ENCODE measurements around the gene TFB1M.
A peak's percentile ranks its signal among the peaks of the same experiment; 100 is the strongest.
"Not testable (repeated sequence)": the region's sequence is repeated elsewhere in the genome, so short reads cannot be mapped to it uniquely, and the experiment has no call there.

Gene TFB1M

DNA sequence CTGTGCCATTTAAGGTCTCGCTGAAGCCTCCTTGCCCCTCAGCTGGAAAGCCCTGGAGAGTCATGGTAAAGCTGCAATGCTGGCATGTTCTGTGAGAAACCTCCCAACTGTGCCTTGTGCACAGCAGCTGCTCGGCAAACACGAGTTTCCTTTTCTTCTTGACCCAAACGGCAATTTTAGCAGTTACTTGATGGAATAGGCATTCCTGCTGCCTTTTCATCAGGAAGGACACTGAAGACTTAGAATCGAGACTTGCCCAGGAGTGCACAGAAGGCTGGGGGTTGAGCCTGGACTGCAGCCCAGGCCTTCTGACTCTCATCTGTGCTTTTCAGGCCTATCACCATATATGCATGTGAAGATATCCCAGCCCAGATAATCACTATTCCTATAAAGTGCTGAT lies 79.2 kb downstream of the TFB1M start:
- DNase-seq (ENCODE audit: low spot score) = no peak

DNA sequence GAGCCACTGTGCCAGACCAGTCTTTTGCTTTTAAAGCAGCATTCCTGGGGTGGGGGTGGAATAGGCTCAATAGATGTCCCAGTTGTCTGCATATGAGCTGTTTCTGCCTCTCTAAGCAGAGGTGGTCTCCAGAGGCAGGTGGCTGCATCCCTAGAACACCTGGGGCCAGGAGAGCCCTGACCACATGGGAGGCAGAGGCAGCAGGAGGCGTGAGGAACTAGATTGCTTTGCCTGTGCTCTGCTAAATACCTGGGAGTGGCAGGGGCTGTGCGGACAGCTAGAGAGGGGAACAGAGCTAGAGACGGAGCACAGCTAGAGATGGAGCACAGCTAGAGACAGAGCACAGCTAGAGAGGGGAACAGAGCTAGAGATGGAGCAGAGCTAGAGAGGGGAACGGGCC lies 79.6 kb downstream of the TFB1M start:
- no peak for DNase-seq (ENCODE audit: low spot score)

DNA sequence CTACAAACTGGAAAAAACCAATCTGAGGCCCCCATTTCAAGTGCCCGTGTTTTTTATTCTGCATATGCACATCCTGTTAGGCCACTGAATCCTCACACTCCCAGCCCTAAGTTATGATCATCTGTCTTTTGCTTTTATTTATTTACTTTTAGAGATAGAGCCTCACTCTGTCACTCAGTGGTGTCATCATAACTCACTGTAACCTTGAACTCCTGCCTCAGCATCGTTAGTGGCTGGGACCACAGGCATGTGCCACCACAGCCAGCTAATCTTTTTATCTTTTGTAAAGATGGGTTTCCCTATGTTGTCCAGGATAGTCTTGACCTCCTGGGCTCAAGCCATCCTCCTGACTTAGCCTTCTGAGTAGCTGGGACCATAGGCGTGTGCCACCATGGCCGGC lies 80.1 kb downstream of the TFB1M start:
- DNase-seq (ENCODE audit: low spot score) = no peak

DNA sequence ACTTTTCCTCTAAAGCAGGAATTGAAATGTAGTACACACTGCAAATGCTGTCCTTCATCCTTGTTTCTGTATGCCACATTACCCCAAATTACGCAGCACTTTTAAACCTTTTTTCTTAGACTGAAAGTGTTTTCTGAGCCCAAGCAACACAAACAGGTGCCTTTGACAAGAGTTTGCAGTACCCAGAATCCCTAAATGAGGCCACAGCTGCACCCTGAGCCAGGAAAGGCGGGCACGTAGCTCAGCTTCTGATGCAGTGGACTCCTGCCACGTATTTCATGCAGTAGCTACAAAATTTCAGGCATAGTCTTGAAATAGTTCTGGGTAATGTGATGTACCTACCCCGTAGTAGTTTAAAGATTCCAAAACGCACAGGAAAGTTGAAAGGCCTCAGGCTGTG lies 81.4 kb downstream of the TFB1M start:
- DNase-seq (ENCODE audit: low spot score) = no peak

DNA sequence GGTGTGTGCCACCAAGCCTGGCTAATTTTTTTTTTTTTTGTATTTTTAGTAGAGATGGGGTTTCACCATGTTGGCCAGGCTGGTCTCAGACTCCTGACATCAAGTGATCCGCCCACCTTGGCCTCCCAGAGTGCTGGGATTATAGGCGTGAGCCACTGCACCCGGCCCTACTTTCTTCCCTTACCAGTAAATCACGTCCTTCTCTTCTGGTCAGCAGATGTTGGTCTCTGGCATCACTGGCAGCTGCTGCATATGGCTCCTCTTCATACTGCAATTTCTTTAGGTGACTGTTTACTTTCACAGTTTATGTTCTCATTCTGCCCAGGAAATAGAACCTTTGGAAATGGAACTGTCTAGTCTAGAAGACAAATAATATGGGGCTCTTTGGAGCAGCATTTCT lies 83.3 kb downstream of the TFB1M start:
- not testable (repeated sequence) for DNase-seq (ENCODE audit: low spot score)

DNA sequence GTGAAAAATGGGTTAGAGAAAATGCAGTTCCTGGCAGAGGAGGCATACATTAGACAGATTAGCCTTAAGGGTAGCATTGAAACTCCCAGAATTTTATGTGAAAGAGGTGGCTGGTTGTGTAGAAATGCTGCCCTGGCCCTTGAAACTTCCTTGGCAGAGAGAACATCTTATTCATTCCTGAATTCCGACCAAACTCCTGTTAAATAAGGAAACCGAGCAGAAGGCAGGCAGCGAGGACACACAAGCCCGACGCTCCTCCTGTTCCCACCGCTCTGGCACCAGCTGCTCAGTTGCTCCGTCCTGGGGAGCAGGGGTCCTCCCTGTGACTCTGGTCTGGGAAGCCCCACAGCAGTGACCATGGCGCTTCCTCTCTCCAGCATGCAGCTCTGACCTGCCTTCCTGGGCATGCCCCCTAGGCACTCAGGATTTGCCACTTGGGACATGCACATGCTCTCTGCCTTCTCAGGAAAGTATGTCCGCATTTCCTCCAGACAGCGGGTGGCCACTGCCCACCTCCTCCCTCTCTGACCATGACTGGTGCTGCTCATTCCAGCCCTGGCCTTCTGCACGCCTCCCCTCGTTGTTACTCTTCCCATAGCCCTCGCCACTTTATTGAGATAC lies 85.6 kb downstream of the TFB1M start:
- no peak for DNase-seq (ENCODE audit: low spot score)

DNA sequence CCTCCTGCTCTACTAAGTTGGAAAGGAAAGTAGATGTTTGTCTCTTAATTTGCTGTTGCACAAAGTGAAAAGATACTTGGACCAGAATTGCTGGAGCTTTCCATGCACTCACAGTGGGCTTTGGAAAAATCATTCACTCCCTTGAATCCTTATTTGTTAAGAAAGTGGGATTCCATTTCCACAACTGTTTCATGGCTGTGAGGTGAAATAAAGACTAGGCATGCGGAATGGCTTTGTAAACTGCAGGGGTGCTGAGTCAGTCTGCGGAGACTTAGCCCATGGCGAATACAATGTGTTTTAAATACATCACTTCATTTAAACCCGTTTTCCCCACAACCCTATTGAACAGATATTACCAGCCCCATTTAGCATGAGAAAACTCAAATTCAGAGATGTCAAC lies 87.2 kb downstream of the TFB1M start:
- DNase-seq (ENCODE audit: low spot score) = no peak

DNA sequence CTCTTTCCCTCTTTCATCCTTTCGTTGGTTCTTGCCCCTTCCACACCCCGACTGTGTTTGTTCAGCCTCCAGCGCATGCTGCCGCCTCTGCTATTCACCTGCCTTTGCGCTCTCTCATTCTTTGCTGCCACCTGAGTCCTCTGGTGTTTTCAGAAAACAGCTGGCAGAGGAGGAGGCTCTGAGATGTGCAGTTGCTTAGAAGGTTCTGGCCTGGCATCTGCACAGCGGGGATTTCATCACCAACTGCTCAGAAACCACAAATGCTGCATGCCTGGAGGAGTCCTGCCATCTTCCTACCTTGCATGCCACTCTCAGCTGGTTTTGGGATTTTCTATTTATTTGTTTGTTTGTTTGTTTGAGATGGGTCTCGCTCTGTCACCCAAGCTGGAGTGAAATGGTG lies 89.7 kb downstream of the TFB1M start:
- no peak for DNase-seq (ENCODE audit: low spot score)

DNA sequence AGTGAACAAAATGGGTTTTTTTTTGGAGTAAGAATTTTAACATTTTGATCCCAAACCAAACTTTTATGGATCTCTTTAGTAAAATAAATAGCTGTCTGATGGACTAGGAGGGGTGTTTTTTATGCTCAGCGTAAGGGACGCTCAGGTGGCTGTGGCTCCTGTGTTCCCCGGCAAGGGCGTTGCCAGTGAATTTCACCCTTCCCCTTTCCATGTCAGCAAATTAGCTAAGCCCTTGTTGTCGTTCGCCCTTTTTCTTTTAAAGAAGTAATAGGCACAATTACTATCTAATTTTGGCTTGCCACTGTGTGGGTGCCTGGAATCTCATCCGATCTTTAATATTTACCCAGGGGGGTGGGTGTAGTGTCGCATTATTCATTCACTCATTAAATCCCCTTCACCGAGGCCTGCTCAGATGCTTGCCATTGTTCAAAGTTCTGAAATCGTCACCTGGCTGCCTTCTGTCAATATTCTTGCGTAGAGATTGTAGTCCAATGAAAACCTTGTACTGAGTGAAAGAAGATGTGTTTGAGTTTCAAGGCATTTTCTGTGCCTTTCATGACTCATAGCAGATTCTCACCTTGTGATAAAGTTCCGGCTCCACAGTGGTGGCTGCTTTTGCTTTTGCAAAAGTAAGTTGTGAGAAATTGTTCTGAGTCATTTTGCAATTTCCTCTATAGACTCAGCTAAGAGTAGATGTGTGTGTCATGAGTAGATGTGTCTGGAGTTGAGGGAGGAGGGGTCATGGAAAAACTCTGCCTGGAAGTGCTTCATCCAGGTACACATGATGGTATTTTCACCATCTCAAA lies 90.4 kb downstream of the TFB1M start:
- DNase-seq (ENCODE audit: low spot score) = no peak

DNA sequence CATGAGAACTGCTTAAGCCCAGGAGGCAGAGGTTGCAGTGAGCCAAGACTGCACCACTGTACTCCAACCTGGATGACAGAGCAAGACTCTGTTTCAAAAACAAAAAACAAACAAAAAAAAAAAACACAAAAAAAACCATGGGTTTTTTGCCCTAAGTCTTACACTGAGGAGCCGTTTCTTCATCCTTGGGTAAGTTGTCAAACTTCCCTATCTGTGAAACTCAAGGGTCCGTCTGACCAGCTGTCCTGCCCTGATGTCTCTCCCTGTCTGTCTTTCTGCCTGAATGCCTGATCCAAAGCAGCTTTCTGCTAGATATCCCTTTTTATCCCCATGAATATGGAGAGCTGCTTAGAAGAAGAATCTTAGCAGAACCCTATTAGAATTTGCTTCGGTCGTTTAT lies 91.8 kb downstream of the TFB1M start:
- DNase-seq (ENCODE audit: low spot score) = no peak

DNA sequence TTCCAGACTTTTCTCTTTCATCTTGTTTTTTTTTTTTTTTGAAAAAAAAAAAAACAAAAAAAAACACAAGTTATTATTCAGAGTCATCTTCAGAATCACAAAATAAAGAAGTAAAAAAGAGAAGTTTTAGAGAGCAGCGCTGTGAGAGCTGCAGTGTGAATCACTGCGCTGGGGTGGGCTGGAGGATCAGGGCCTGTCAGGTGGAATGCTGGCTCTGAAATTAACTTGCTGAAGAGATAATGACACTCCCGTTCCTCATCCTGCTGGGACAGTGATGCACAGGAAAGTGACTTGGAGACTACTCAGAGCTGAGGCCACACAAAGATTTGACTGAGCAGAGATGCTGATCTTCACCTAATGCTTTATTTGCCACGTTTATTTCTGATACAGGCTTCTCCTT lies 93.2 kb downstream of the TFB1M start:
- no peak for DNase-seq (ENCODE audit: low spot score)

DNA sequence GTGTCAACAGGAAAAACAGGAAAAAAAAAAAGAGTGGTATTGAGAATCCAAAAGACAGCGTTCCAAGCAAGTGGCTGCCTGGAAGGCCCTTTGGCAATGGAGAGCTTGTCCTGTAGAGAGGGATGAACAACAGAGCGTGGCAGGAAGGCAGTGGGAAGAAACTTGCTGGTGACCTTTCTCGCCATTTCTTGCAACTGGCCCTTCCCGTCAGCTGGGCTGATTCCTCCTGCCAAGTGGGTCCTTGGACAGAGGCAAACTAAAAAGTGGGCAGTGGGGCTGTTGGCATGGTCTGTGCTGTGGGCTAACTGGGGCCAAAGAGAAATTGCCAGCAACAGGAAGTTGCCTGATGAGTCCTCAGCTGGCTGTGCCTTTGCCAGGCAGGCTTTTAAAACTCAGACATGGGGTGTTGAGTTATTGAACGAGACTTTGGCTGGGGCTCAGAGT lies 94.4 kb downstream of the TFB1M start:
- peak; percentile 52 for DNase-seq (ENCODE audit: low spot score)

DNA sequence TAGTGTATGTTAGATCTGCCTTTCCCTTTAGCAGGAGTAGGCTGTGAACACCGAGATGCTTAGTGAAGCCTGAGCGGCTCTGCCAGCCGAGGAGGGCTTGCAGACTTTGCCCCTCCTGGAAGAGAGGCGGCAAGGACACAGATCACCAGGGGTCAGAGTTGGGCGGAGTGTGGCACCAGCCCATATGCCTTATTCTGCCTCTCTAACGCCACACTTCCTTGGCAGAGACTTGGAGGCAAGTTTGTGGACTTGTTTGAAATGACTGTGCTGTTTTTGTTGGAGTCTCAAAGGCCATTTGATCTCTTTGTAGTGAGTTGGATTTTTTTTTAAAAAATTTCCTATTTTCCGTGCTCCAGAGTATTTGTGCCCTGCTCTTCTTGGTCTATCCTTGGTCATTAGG lies 95.0 kb downstream of the TFB1M start:
- DNase-seq (ENCODE audit: low spot score) = peak; percentile 19

DNA sequence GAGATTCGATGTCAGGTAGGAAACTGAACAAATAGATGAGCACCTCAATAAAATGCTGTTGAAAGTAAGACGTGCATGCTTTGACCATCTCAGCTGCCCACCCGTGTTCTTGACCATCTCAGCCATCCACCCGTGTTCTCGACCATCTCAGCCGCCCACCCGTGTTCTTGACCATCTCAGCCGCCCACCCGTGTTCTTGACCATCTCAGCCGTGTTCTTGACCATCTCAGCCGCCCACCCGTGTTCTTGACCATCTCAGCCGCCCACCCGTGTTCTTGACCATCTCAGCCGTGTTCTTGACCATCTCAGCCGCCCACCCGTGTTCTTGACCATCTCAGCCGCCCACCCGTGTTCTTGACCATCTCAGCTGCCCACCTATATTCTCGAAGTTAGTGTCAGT lies 95.6 kb downstream of the TFB1M start:
- not testable (repeated sequence) for DNase-seq (ENCODE audit: low spot score)

DNA sequence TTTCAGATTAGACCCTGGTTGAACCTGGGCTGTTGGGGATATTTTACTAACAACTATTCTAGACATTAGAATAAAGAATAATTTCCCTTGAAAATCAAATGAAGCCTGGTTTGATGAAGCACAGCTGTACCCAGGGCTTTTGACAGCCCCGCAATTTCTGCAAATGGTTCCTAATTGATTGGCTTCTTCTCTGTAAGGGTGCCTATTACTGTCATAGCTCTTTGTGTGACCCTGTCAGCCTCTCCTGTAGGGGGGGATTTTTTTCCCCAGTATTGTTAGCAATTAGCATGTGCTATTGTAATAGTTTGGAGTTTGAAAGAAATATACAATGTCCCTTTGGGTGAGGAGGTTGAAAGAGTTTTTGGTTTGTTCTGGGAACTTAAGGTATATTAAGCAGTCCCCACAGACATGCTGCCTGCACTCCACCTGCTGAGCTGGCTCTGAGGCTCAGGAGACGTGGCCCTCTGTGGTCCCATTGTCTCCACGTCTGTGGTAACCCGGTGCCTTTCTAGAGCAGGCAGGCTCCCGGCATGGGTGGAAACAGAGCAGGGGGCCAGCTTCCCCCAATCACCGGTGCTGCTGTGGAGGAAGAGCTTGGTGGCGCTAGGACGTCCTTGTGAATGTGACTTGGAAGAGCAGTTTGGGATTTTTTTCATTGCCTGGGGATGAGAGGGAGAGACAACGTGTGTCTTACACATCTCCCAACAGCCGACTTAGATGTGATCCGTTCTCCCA lies 97.8 kb downstream of the TFB1M start:
- DNase-seq (ENCODE audit: low spot score) = peak; percentile 57

DNA sequence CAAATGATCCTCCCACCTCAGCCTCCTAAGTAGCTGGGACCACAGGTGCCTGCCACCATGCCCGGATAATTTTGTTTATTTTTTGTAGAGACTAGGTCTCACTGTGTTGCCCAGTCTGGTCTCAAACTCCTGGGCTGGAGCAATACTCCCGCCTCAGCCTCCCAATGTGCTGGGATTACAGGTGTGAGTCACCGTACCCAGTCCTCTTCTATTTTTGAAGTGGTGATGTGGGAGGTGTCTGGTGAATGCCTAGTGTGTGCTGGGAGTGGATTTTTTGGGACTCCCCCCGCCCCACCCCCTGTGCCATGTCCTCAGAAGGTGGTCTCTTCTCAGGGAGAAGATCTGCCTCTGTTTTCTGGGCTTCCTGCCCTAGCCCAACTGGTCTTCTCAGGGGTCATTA lies 98.4 kb downstream of the TFB1M start:
- DNase-seq (ENCODE audit: low spot score) = no peak

DNA sequence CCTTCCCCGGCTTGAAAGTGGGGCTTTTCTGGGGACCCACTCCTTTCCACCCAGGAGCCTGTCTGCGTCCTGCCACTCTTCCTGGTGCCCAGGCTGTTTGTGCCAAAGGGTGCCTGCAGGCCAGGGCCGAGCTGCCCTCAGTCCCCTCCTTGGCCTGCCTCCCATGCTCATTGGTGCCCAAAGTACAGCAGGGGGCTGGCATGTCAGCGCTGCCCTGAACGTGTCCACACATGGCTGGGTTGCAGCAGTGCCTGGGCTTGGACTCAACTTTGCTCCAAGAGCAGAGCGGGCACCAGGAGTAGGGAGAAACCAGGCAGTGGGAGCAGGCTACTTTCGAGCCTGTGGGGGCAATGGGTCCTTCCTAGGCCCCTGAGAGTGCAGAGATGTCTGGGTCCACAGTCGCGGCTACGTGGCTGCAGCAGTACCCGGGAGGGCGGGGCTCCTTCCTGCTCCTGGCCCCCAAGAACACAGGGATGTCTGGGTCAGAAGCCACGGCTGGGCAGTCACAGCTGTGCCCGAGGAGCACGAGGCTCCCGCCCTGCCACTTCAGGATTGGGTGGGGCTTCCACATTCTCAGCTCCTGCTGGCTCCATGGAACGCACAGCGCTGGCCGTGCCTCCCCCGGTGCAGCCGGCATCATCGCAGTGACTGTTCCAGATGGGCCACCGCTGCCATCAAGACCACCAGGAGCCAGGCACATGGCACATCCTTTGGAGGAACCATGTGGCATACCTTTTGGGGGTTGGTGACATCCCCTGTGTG lies 100.5 kb downstream of the TFB1M start:
- DNase-seq (ENCODE audit: low spot score) = no peak

DNA sequence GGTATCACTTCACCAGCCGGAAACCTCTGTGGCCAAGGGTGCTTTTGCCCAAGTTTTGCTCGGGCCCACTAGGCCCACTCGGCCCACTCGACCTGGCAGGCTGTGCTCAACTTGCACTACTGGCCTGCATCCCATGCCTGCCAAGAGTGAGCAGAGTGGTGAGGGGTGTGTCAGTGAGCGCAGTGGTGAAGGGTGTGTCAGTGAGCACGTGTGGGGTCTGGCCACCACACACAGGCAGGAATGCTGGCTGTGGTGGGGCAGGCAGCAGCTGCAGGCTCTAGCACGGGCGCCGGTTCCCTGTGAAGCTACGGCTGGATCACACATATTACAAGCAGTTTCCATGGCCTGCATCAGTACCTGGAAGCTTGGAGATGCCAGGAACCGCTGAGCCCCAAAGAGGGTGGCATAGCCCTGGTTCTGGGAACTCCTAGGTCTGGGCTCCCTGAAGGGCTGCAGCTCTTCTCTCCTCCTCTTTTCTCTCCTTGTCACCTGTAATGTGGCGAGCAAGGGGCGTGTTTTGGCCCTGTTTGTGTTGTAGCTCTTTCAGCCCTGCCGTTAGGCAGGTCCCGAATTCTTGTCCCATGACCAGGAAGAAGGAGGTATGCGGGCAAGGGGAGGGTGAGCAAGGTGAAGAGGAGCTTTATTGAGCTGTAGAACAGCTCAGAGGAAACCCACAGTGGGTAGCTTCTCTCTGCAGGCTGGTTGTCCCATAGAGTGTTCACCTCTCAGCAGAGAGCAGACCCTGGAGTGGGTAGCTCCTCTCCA lies 101.5 kb downstream of the TFB1M start:
- no peak for DNase-seq (ENCODE audit: low spot score)

DNA sequence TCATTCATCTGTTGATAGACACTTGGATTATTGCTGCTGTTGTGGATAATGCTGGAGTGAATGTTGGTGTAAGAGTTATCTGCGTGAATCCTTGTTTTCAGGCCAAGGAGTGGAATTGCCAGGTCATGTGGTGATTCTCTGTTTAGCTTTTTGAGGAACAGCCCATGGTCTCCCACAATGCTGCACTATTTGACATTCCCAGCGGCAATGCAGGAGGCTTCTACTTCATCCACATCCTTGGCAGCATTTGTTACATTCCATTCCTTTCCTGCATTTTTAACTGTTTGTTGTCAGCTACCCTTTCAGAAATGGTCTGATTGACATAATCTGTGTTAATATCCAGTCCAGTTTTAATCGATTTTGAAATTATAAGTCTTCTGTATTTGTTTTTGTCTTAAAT lies 102.2 kb downstream of the TFB1M start:
- no peak for DNase-seq (ENCODE audit: low spot score)

DNA sequence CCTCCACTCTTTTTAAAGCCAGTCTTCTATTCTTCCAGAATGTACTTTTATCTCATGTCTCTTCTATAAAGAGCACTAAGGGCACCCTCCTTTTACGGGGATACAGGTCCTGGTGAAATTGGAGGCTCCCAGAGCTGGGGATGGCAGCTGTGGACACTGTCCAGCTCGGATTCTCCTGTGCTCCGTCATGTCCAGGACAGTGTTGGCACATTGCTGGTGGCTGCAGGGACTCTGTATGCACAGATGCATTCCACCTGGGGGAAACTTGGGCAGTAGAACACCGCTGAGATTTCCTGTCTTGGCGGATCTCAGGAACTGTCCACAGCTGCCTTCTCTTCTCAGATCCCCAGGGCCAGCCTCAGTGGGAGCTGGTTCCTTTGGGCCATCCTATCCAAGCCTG lies 107.1 kb downstream of the TFB1M start:
- DNase-seq (ENCODE audit: low spot score) = no peak
